ENCODE results near the gene CCL17.
"Not testable (repeated sequence)": the region's sequence is repeated elsewhere in the genome, so short reads cannot be mapped to it uniquely, and the experiment has no call there.

The CCL17 gene

GRCh38 chr16:57424583-57424982, 20.0 kb downstream of the CCL17 start:
- FAIRE-seq: no peak
- DNase-seq (ENCODE audit: extremely low spot score, insufficient read length, low read depth): no peak

DNA sequence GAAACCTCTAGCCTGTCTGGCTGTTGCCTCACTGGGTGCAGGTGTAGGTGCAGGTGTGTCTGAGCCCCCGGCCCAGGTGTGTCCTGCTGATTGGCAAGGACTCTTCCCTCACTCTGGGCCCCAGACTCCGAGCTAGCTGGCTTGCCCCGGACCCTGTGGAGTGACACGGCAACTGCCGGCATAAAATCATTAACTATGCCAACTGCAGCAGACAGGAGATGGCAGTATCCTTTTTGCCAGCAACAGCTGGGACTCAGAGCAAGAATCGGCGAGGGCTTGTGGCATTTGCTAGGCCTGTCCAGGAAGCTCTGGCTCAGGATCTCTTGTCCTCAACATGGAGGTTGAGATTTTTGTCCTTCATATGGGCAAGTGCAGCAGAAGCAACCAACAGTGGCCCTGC, 21.8 kb downstream of the CCL17 start:
- DNase-seq (ENCODE audit: extremely low spot score, insufficient read length, low read depth) (no peak), FAIRE-seq (no peak)

GRCh38 chr16:57427307-57427706, 22.7 kb downstream of the CCL17 start:
- FAIRE-seq (no peak), DNase-seq (ENCODE audit: extremely low spot score, insufficient read length, low read depth) (no peak)

DNA sequence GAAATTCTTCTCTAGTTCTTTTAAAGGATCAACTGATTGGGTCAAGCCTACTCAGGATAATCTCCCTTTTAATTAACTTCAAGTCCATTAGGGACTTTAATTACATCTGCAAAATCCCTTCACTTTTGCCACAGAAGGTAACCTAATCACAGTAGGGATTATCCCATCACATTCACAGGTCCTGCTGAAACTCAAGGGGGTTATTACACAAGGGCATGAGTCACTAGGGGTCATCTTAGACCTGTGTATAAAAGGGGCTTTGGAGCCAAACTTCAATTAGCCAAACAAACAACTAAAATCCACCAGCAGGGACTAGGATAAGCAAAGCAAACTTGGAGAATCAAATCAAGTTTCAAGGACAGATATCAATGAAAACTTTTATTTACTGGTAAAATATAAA, 23.3 kb downstream of the CCL17 start:
- no peak for FAIRE-seq

GRCh38 chr16:57430955-57431354, 26.4 kb downstream of the CCL17 start:
- FAIRE-seq (no peak), DNase-seq (ENCODE audit: extremely low spot score, insufficient read length, low read depth) (no peak)

More for the DNA sequence above, 23.3 kb downstream of the CCL17 start:
- DNase-seq (ENCODE audit: extremely low spot score, insufficient read length, low read depth): no peak

GRCh38 chr16:57432505-57432904, 27.9 kb downstream of the CCL17 start:
- no peak for FAIRE-seq
- DNase-seq (ENCODE audit: extremely low spot score, insufficient read length, low read depth): no peak

DNA sequence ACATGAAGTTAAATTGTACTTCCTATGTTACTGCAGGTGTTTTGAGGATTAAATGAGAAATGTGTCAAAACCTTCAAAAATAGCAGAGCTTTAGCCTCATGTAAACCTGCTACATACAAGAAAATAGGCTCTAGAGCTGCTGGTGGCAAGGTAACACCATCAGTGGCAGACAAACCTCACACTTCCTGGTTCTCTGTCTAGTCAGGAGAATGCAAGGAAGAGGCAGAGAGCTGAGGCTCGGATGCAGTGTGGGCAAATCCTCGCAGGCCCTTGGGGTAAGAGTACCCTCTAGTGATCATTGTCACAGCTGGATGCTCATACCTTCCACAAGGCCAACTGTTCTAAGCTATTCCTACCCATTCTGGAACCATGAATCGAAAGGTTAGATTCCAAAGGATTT, 28.4 kb downstream of the CCL17 start:
- FAIRE-seq (no peak), DNase-seq (ENCODE audit: extremely low spot score, insufficient read length, low read depth) (no peak)

- no peak for DNase-seq (ENCODE audit: extremely low spot score, insufficient read length, low read depth)
- no peak for FAIRE-seq
These were observed 29.4 kb downstream of the CCL17 start for GRCh38 chr16:57434003-57434402.

- DNase-seq (ENCODE audit: extremely low spot score, insufficient read length, low read depth) (no peak), FAIRE-seq (no peak)
These were observed 31.3 kb downstream of the CCL17 start for GRCh38 chr16:57435838-57436237.

- not testable (repeated sequence) for DNase-seq (ENCODE audit: extremely low spot score, insufficient read length, low read depth); FAIRE-seq
These were observed 35.4 kb downstream of the CCL17 start for GRCh38 chr16:57439947-57440346.

DNA sequence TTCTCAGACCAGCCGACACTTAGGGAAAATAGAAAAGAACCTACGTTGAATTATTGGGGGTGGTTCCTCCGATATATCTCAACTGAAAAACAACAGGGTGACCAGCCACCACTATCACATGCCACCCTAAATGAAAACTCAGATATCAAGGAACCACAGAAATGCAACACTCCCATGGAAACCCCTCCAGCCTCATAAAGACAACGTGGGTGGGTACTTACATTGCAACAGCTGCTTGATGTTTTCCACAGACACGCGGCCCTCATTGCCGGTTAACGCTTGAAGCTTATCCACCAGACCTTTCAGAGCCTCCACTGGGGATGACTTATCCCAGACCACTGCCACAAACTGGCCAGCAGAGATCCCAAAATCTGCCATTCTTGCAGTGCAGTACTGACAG, 36.0 kb downstream of the CCL17 start:
- FAIRE-seq; DNase-seq (ENCODE audit: extremely low spot score, insufficient read length, low read depth): not testable (repeated sequence)

DNA sequence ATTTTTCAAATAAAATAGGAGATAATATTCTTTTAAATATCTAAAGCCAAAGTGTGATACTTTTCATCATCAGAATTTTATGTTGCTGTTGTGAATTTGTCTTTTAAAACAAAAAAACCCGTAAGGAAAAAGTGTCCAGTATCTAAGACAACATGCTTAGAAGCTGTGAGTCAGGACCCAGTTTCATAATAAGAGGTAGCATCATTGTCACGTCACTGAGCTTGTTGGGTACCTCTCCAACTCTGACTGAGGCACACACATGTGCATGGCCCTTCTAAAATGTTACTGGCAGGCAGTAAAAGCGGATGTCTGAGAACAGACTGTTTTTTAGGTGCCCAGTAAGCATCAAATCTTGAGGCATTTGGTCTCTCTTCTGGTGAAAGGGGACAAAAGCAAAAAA, 40.1 kb downstream of the CCL17 start:
- DNase-seq (ENCODE audit: extremely low spot score, insufficient read length, low read depth) (no peak), FAIRE-seq (no peak)

GRCh38 chr16:57445510-57445909, 40.9 kb downstream of the CCL17 start:
- DNase-seq (ENCODE audit: extremely low spot score, insufficient read length, low read depth) (no peak), FAIRE-seq (no peak)

GRCh38 chr16:57446531-57447185, 42.1 kb downstream of the CCL17 start:
- FAIRE-seq (peak; percentile 63), DNase-seq (ENCODE audit: extremely low spot score, insufficient read length, low read depth) (no peak)

- FAIRE-seq: peak; percentile 88
These were observed 42.8 kb downstream of the CCL17 start, which contains the start of the genes CIAPIN1 and COQ9 for GRCh38 chr16:57447186-57447962. Gene CIAPIN1 (minus strand): TSS chr16:57447385. CDS start chr16:57440928, 6,457 bp downstream. Gene COQ9 (plus strand): TSS chr16:57447479. CDS start chr16:57447506, 27 bp downstream.

DNA sequence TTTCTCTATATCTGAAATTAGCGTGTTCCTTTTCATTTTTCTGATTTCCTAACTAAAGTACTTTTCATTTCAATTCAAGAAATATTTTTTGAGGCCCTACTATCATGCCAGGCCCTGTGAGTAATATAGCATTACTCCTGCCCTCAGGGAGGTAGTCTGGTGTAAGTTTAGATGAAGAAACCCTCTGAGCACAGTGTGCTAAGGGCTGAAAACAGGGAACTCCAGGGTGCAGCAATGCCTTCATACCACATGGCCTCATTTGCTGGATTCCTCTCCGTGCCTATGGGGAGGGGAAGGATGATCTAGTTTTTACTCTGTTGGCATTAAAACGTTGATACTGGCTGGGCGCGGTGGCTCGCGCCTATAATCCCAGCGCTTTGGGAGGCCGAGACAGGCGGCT, 47.5 kb downstream of the CCL17 start:
- FAIRE-seq (no peak), DNase-seq (ENCODE audit: extremely low spot score, insufficient read length, low read depth) (no peak)

More at GRCh38 chr16:57447186-57447962, 42.8 kb downstream of the CCL17 start, which contains the start of the genes CIAPIN1 and COQ9:
- peak; percentile 94 for DNase-seq (ENCODE audit: extremely low spot score, insufficient read length, low read depth)

- FAIRE-seq (peak; percentile 89), DNase-seq (ENCODE audit: extremely low spot score, insufficient read length, low read depth) (peak; percentile 88)
These were observed 57.8 kb downstream of the CCL17 start, which contains the start of gene POLR2C for GRCh38 chr16:57462209-57462977. Gene POLR2C (plus strand): TSS chr16:57462679. CDS start chr16:57462725, 46 bp downstream.

DNA sequence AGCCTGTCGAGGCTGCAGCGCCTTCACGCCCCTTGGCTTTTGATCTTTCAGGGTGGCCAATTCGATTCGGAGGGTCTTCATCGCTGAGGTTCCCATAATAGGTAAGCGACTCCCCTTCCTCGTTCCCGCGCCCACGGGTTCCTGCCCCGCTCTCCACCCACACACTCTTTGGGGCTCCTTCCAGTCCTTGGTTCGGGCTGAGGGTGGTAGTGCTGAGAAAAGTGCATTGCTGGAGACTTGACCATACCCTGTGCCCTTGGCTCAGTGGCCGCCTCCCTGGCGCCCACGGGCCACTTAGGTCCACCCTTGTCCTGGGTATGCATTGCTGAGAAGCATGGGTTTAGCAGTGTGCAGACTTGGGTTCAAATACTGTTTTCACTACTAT, 58.4 kb downstream of the CCL17 start:
- no peak for DNase-seq (ENCODE audit: extremely low spot score, insufficient read length, low read depth)
- FAIRE-seq: no peak

DNA sequence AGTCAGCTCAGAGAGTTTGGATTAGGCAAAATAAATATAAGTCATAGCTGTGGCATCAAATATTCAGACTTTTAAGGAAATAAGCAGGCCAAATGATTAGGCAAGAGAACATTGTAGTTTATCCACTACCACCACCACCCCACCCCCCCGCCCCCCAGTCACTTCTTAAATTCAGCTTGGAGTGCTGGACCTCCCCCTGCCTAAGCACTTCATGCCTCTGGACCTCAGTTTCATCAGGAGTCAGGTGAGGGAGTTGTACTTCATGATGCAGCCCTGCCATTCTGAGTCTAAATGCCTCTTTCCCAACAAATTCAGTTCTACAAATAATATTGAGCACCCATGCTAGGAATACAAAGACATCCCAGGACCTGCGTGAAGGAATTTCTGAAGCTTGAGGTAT, 60.0 kb downstream of the CCL17 start:
- DNase-seq (ENCODE audit: extremely low spot score, insufficient read length, low read depth) (no peak), FAIRE-seq (no peak)

All from GM18507 (cell line).